ENCODE data around the gene NUPR1.
"Not testable (repeated sequence)": the region's sequence is repeated elsewhere in the genome, so short reads cannot be mapped to it uniquely, and the experiment has no call there.

Gene NUPR1

GRCh38 chr16:28527100-28527785 lies 11.5 kb downstream of the NUPR1 start:
- DNase-seq (ENCODE audit: low read depth in 2 of 2): not testable (repeated sequence)

DNA sequence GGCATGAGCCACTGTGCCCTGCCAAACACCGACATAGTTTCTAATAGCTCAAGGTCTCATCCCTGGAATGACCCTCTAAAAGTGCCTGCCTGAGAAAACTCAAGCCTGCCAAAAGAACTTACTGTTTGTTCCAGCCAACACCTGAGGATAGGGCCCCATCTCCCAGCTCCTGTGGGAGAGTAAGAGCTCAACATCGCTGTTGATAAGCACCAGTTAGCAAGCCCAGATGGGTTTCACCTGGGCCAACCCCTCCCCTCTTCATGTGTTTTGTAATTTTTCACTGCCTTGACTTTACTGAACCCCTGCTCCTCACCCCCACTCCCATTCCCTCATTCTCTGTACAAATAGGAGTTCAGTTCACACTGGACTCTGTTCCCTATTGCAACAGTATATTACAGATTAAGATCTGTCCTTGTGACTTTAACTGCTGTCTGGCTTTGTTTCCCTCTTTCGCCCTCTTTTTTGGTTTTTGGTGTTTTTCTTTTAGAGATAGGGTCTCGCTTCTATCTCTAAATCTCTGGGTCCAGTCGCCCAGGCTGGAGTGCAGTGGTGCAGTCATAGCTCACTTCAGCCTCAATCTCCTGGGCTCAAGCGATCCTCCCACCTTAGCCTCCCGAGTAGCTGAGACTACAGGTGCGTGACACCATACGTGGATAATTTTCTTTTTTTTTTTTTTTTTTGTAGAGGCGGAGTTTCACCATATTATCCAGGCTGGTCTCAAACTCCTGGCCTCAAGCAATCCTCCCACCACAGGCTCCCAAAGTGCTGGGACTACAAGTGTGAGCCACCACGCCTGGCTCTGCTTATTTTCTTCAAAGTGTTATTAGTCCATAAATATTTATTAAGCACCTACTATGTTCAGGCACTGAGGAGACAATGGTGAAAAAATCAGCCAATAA lies 12.3 kb downstream of the NUPR1 start:
- no peak for DNase-seq (ENCODE audit: low read depth in 2 of 2)

DNA sequence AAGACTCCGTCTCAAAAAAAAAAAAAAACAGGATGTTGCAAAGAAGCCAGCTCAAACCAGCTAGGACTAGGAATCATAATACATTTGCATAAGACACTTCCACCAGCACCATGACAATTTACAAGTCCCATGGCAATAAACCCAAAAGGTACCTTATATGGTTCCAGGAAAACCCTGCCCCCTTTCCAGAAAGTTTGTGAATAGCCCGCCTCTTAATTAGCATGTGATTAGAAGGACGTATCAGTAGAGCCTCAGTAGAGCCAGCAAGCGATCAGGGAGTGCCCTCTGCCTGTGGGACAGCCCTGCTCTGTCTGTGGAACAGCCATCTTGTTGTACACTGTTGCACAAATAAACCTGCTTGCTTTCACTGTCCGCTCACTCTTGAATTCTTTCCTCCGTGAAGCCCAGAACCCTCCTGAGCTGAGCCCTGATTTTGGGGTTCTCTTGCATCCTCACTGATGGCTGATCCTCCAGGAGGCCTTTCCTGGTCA lies 14.0 kb downstream of the NUPR1 start:
- DNase-seq (ENCODE audit: low read depth in 2 of 2): no peak

DNA sequence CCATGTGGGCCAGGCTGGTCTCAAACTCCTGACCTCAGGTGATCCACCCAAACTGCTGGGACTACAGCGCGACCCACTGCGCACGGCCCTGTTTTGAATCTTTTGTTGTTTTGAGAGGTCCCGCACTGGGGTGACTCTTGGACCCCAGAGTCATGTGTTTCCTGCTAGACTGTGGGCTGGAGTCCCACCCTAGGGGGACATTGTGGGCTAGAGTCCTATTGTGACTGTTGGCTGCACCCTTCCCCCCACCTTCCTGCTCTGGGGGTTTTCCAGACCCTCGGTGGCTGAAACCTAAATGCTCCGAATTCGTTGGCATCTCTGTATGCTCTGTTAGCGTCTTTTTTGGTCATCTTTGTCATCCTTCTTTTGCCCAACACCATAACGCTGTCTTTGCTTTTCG lies 16.0 kb downstream of the NUPR1 start:
- DNase-seq (ENCODE audit: low read depth in 2 of 2): no peak

DNA sequence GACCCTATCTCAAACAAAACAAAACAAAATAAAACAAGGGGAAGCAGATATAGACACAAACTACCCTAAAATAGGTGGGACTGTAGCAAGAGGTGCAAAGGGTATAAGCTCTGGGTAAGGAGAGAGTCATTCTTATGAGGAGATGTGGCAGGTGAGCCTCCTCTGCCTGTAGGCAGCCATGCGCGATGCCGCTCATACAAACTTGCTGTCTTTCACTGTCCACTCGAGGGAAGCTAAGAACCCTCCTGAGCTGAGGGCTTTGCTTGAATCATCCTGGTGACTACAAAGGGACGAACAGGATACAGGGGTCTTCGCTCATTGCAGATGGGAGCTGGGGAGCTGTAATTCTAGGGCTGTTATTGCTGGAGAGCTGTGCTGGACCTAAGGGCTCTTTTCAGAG lies 17.3 kb downstream of the NUPR1 start:
- no peak for DNase-seq (ENCODE audit: low read depth in 2 of 2)

- no peak for DNase-seq (ENCODE audit: low read depth in 2 of 2)
Observed at GRCh38 chr16:28520672-28521071, 18.1 kb downstream of the NUPR1 start.

DNA sequence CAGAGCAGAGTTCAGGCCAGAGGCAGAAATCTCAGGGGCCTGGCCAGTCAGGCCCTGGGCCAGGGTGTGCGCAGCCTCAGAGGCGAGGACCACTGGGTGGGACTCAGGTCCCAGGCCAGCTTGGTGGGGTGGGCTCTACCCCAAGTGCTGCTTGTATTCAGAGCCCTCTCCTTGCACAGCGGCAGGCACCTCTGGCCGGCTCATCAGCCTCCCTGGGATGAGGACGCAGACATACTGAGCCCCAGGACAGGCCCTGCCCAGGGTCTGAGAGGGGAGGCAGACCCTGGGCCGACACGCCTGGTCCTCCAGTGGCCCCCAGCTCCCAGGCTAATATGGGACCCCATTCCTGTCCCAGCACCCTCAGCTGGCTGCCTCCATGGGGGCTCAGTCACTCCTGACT lies 24.5 kb downstream of the NUPR1 start:
- DNase-seq (ENCODE audit: low read depth in 2 of 2): no peak

DNA sequence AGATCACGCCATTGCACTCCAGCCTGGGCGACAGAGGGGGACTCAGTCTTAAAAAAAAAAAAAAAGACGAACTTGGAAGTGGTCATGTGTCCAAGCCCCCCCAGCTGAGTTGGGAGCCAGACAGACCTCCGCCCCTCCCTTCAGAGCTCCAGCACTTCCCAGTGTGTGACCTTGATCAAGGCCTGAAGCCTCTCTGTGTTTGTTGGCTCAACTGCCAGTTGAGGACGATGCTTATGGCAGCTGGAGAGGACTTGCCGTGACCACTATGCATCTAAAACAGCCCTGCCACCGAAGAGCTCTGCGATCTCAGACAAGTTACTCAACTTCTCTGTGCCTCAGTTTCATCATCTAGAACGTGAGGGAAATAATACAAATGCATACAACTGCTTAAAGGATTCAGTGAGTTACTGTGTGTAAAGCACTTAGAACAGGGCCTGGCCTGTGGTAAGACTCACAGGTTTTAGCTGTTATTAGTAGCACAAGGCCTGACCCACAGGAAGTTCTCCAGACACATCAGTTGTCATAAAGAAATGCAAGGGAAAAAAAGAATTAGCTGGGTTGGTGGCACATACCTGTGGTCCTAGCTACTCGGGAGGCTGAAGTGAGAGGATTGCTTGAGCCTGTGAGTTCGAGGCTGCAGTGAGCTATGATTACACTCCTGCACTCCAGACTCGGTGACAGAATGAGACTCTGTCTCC lies 25.1 kb downstream of the NUPR1 start:
- DNase-seq (ENCODE audit: low read depth in 2 of 2): no peak

GRCh38 chr16:28511801-28512789 lies 26.7 kb downstream of the NUPR1 start:
- DNase-seq (ENCODE audit: low read depth in 2 of 2): no peak

DNA sequence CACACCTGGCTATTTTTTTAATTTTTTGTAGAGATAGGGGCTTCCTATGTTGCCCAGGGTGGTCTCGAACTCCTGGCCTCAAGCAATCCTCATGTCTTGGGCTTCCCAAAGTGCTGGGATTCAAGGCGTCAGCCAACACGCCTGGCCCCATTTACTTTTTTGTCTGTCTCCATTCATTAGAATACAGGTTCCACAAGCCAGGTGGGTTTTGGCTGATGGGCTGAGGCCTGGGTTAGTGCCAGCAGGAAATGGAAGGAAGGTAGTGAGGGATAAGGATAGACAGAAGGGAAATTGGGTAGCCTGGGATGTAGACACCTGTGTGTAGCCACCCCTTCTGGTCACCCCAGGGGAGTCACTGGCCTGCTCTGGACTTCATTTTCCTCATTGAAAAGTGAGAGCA lies 27.7 kb downstream of the NUPR1 start:
- DNase-seq (ENCODE audit: low read depth in 2 of 2): no peak

DNA sequence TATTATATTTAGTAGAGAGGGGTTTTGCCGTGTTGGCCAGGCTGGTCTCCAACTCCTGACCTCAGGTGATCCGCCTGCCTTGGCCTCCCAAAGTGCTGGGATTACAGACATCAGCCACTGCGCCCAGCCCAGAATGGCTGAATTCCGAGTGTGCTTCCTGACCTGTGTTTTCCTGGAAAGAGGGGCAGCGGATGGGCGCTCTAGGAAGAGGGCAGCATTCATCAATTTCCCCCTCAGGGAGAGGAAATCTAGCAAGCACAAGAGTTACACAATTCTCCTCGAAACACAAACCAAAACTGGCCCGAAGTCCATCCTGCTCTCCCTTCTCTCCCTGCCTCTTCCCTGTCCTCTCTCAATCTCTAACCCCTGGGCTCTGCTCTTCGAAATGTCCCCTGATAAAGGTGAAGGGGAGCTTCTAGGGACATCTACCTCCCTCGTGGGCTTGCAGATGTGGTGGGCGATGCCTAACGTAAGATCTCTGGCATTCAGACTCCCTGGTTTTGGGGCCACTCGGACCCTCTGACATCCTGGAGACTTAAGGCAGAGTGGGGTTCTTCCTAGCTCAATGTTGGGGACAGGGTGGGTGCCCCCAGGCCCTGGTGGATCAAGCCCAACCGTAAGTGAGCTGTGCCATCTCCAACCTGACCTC lies 33.2 kb downstream of the NUPR1 start:
- DNase-seq (ENCODE audit: low read depth in 2 of 2): no peak

GRCh38 chr16:28504707-28505404 lies 33.9 kb downstream of the NUPR1 start:
- DNase-seq (ENCODE audit: low read depth in 2 of 2): no peak

GRCh38 chr16:28503470-28504259 lies 35.1 kb downstream of the NUPR1 start:
- no peak for DNase-seq (ENCODE audit: low read depth in 2 of 2)

GRCh38 chr16:28502290-28502689 lies 36.5 kb downstream of the NUPR1 start:
- no peak for DNase-seq (ENCODE audit: low read depth in 2 of 2)

GRCh38 chr16:28501258-28502232 lies 37.2 kb downstream of the NUPR1 start:
- no peak for DNase-seq (ENCODE audit: low read depth in 2 of 2)

- DNase-seq (ENCODE audit: low read depth in 2 of 2): not testable (repeated sequence)
Observed at GRCh38 chr16:28500476-28501180, 38.1 kb downstream of the NUPR1 start.

GRCh38 chr16:28499854-28500253 lies 38.9 kb downstream of the NUPR1 start:
- DNase-seq (ENCODE audit: low read depth in 2 of 2): no peak
